GM18951 (cell line): ENCODE results near the gene EIF2B1.

Experiments
- POLR2A ChIP-seq: IDR thresholded peaks from 4 replicates; pipeline ENCODE4 v1.6.1; 2011; ENCODE audit warnings: mild to moderate bottlenecking; ENCODE audit not compliant: insufficient read length, insufficient read depth; ENCODE audit errors: extremely low read depth
- in situ Hi-C: fragments of 300-500 bp; cut with MboI; formaldehyde crosslinking; loops from one replicate; pipeline ENCODE4 v1.12.0; 2022; ENCODE audit warnings: low sequenced_read_pairs, mixed read lengths, inconsistent platforms; ENCODE audit not compliant: unreplicated experiment

EIF2B1 gene

GRCh38 chr12:123633379-123634141 is at the start of gene EIF2B1, which contains the start of gene GTF2H3:
EIF2B1 (minus strand) TSS chr12:123633686; CDS start chr12:123633557, 129 bp downstream.
GTF2H3 (plus strand) TSS chr12:123633829; CDS start chr12:123633860, 31 bp downstream.
- peak; percentile 98 for TF ChIP-seq POLR2A
- in situ Hi-C loops: no loop called here

DNA sequence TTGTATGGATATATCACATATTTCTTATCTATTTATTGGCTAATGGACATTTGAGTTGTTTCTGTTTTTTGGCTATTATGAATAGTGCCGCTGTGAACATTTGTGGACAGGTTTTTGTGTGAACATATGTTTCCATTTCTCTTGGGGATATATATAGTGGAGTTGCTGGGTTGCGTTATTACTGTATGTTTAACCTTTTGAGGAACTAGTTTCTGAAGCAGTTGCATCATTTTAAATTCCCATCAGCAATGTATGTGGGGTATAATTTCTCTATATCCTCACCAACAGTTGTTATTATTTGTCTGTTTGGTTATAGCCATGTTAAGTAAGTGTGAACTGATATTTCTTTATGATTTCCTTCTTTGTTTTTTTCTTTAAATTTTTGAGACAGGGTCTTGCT is 48.1 kb upstream of the EIF2B1 start:
- in situ Hi-C loops: no loop called here

DNA sequence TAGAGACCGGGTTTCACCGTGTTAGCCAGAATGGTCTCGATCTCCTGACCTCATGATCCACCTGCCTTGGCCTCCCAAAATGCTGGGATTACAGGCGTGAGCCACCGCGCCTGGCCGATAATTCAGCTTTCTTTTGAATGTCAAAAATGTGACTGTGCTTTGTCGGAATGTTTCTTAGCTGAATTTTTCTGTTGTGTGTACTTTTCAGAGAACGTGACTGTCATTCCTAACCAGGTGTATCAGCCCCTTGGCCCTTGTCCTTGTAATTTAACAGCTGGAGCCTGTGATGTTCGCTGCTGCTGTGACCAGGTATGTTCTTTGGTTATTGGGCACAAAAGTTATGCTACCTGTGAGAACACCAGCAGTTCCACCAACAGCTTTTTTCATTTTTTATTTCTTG is 45.5 kb upstream of the EIF2B1 start:
- in situ Hi-C loops: no loop called here
- no peak for TF ChIP-seq POLR2A

More for the DNA sequence above, 48.1 kb upstream of the EIF2B1 start:
- TF ChIP-seq POLR2A: no peak

DNA sequence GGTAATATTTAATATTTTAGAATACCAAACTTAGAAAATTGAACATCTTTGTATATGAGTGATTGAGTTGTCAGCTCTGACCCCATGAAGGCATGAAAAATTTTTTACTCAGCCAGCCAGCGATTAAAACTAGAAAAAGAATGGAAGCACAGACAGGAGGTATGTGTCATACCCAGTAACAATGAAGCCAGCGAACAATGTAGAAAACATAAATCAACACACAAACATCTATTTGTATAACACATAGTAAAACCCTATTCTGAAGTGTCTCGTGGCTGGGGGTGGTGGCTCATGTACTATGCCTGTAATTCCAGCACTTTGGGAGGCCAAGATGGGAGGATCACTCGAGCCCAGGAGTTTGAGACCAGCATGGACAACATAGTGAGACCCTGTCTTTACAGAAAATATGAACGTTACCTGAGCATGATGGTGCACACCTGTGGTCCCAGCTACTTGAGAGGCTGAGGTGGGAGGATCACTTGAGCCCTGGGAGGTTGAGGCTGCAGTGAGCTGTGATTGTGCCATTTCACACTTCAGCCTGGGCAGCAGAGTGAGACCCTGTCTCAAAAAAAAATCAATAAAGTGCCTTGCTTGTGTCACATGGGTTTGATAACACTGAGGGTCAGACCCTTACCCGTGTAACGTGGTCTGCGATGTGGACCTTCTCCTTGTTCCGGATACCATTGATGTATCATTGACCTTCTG is 43.3 kb upstream of the EIF2B1 start:
- in situ Hi-C loops: no loop called here
- no peak for TF ChIP-seq POLR2A

GRCh38 chr12:123675436-123675835 is 42.0 kb upstream of the EIF2B1 start:
- no peak for TF ChIP-seq POLR2A
- in situ Hi-C loops: no loop called here

GRCh38 chr12:123671876-123672275 is 38.4 kb upstream of the EIF2B1 start:
- in situ Hi-C loops: no loop called here
- TF ChIP-seq POLR2A: no peak

DNA sequence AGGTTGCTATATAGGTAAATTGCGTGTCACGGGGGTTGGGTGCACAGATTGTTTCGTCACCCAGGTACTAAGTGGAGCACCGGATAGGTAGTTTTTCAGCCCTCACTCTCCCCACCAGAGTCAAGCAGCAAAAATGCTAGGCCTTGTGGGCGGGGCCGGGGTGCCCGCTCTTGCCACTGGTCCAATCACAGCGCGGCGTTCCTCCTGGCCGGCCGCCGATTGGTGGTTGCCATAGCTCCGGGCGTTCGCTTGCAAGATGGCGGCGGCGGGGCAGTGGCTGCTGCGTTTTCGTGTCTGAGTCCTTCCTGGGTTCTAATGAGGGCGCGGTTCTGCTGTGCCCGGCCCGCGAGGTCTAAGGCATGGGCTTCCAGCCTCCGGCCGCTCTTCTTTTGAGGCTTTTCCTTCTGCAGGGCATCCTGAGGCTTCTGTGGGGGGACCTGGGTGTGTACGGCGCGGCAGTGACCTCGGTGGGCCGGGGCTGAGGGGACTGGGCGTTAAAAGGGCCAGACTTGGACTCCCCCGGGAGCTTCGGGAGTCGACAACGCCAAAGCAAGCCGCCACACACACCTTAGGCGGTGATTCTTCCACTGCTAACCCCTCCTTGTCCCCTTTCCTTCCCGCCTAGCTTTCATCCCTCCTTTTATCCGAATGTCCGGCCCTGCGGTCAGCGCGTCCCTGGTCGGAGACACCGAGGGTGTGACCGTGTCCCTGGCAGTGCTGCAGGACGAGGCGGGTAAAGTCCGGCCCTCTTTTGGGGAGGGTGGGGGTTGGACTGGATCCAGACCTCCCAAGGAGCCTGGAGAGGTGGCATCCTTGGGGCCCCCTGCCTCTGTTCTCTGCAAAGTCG is 37.6 kb upstream of the EIF2B1 start, which contains the start of gene TCTN2:
TSS of gene TCTN2 (plus strand) at position 232 of the 847 bp plus-strand sequence. CDS start at position 360, 128 bp downstream.
- in situ Hi-C loops: no loop called here
- TF ChIP-seq POLR2A: peak; percentile 26

GRCh38 chr12:123667771-123668170 is 34.3 kb upstream of the EIF2B1 start:
- TF ChIP-seq POLR2A: no peak
- in situ Hi-C loops: no loop called here

- no peak for TF ChIP-seq POLR2A
- in situ Hi-C loops: no loop called here
Measured at GRCh38 chr12:123659996-123660727, 26.7 kb upstream of the EIF2B1 start.

GRCh38 chr12:123657211-123657610 is 23.7 kb upstream of the EIF2B1 start:
- TF ChIP-seq POLR2A: no peak

DNA sequence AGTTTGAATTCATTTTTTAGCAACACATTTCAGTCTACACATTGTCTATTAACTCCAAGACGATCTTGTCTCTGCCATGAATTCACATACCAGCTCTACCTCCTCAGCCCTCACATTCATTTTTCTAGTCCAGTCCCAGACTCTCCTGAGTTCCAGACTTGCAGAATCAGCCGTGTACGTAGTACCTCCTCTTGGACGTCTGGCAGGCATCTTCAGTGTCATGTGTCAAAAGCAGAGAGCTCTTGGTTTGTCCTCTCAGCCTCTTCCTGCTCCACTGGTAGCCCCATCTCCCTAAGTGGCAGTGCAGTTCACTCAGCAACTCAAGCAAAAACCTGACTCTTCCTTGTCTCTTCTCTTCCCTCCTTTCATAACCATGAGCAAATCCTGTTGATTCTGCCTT is 22.9 kb upstream of the EIF2B1 start:
- TF ChIP-seq POLR2A: no peak
- in situ Hi-C loops: no loop called here

More at GRCh38 chr12:123657211-123657610, 23.7 kb upstream of the EIF2B1 start:
- in situ Hi-C loops: no loop called here

DNA sequence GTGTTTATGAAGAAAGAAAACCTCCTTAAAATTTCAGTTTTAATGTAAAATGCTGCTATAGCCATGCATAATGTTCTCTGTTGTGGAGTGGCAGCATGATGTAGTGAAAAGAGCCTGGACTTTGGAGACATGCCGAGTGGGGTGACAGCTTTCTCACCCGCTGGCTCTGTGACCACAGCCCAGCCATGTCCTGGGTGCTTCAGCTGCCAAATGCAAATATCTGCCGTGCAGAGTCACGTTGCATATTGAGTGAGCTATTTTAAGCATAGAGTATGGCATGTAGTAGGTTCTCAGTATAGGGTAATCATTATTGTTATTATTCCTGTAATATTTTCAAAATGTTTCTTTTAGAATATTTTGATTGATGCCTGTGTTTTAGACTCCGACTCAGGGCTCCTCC is 21.9 kb upstream of the EIF2B1 start:
- in situ Hi-C loops: no loop called here
- no peak for TF ChIP-seq POLR2A
